GM19452 (cell line): ENCODE data around the gene SMYD3.
"Not testable (repeated sequence)": the region's sequence is repeated elsewhere in the genome, so short reads cannot be mapped to it uniquely, and the experiment has no call there.

ENCODE experiments used
- ATAC-seq: cut with Tn5 transposase; IDR thresholded peaks from one replicate; pipeline ENCODE4 v1.9.1; 2021; ENCODE audit not compliant: unreplicated experiment

SMYD3 gene

GRCh38 chr1:245825128-245825901 lies 681.8 kb downstream of the SMYD3 start:
- ATAC-seq, result no peak

DNA sequence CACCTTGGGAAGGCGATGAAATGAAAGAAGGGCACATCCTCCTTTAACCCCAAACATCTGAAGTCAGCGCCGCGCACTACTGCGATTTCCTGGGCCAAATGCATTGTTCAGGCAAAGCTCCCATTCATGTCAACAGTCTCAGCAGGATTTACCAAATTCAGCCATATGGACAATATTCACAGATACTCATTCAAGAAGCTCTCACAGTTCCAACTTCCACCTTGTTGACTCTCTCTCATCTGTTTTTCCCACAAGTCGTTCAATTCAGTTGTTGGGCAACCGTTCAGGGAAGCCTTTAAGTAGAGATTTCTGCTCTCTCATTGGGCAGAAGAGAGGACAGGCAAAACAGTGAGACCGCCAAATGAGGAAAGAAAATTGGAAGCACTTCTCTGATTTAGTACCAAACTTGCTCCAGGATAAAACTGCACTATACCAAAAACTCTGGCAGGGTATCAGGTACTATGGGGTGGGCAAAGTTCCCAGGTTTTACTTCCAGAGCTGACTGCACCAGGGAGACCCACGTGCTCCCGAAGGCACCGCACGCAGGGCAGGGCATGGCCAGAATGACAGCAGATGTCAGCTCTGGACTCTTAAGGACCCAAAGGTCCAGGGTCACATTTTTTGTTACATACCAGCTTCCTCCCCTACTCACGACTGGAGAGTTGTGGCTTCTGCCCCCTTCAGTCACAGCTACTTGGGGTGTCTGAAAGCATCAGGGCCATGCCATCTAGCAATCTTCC lies 683.5 kb downstream of the SMYD3 start:
- ATAC-seq, result no peak

- no peak for ATAC-seq
These were observed 684.1 kb downstream of the SMYD3 start for GRCh38 chr1:245822996-245823395.

GRCh38 chr1:245818363-245818762 lies 688.7 kb downstream of the SMYD3 start:
- ATAC-seq, result not testable (repeated sequence)

DNA sequence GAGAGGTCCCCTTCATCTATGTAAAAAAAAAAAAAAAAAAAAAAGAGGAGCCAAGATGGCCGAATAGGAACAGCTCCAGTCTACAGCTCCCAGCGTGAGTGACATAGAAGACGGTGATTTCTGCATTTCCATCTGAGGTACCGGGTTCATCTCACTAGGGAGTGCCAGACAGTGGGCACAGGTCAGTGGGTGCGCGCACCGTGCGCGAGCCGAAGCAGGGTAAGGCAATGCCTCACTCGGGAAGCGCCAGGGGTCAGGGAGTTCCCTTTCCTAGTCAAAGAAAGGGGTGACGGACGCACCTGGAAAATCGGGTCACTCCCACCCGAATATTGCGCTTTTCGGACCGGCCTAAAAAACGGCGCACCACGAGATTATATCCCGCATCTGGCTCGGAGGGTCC lies 690.6 kb downstream of the SMYD3 start:
- not testable (repeated sequence) for ATAC-seq

DNA sequence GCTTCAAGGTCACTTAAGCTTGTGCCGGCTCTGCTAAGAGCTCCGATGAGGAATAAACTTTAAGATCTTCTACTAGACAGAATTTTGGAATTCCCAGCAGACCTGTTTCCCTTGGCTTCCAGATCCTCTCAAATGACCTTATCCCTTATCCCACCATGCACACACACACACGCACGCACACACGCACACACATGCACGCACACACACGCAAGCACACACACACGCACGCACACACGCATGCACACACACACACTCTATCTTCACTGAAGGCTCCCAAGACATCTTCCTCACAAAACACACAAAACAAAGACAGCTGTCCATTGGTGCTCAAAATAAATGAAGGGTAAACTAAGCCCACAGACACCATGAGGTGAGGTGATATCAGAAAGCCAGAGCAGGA lies 692.4 kb downstream of the SMYD3 start:
- ATAC-seq, result no peak

DNA sequence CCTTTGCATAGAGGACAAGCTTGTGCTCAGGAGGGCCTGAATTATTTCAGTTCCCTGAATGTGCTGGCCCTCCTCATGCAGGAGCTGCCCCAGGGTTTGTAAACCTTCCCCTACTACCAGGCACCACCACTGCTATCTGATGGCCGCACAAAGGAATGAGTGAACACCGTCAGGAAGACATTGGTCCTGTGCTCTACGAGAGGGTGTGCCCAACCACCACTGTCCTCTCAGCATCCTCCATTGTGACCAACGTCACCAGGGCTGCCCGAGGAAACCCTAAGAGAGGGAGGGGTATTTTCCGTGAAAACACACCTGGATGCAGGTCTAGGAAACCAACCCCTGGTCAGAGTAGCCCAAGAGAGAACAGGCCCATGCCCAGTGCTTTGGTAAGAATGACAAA lies 694.8 kb downstream of the SMYD3 start:
- ATAC-seq, result no peak

GRCh38 chr1:245810789-245811337 lies 696.2 kb downstream of the SMYD3 start:
- no peak for ATAC-seq

DNA sequence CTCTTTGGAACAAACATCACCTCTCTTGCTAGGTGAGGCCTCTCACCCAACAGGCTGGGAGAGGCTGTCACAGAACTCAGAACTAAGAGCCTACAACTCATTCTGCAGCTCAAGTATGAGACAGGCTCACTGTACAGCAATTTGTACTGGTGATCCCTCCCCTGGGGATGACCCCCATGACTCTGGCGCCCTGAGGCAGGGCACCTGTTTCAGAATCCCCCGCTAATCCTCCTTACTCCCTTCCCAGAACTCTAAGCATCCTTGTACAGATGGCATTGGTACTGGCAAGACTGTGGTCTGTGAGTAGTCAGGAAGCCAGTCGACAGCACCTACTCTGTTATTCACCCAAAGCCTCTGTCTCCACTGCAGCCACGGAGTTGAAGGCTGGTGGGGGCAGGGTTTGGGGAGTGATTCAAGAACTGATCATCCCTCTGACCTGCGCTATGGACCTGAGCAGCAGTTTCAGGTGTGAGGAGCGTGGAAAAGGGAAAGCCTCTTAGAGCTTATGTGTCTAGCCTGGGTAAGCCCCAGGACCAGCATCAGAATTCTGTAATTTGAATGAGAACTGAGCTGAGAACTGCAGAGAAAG lies 696.8 kb downstream of the SMYD3 start:
- no peak for ATAC-seq

DNA sequence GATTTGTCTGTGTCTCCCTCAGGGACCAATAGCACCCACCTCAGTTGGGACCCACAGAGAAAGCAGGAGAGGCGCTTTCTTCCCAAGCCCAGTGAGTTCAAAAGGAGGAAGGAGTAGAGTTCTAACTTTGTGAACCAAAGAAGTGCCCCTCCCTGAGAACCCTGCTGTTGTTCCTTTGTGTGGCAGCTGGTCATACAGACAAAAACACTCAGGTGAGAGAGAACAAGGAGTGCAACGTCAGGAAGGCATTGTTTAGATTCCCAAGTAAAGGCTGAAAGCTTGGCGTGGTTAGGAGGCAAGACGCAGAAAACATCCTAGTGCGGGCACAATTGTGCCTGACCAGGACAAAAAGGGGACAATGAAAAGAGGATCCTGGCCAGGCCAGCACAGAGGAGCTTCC lies 697.7 kb downstream of the SMYD3 start:
- ATAC-seq, result no peak

DNA sequence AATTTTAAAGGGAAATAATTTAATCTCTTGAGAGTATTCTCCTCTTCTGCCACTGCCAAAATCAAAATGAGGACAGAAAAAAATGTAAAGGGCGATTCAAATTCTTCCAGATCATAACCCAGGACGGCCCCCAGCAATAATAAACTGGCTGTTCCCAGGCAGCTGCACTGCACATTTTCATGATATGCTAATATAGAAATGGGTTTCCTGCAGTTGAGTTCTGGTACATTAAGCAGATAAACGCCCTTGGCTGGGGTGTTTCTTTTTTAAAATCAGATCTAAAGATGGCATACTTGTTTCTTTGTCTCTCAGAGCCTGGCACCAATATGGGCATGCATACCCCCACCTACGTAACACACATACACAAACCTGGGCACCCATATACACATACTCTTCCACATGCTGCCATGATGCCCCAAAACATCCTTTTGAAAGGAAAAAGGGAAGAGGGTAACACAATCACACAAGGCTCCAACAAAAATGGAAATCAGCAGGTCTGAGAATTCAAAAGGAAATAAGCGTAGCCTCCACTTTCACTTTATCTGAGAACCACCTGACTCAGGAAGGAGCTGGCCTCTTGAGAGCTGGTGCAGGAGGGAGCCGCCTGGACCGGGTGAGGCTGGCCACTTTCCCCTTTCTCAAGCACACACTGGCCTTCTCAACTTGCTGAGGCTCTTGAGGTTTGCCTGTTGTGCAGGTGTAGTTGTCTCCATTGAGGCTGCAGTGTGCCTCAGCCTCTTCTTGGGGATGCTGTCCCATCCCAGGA lies 698.9 kb downstream of the SMYD3 start:
- ATAC-seq, result no peak

GRCh38 chr1:245807306-245807705 lies 699.8 kb downstream of the SMYD3 start:
- peak; percentile 80 for ATAC-seq

DNA sequence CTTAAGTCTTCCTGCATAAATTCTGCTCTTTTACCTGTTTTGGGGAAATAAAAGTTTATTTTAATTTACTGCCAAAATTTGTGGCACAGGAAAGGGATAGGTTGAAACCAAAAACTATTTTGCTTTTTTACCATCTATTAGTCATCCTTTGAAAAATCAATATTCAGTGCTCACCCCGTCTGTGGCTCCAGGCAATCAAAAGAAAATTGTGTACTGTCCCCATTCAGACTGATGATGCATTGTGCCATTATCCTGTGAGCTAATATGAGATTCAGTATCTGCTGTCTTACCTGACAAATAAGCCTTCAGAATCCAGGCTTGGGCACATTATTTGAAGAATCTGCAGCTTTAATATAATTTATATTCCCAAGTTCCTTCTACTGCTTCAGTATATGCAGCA lies 701.5 kb downstream of the SMYD3 start:
- ATAC-seq, result no peak

DNA sequence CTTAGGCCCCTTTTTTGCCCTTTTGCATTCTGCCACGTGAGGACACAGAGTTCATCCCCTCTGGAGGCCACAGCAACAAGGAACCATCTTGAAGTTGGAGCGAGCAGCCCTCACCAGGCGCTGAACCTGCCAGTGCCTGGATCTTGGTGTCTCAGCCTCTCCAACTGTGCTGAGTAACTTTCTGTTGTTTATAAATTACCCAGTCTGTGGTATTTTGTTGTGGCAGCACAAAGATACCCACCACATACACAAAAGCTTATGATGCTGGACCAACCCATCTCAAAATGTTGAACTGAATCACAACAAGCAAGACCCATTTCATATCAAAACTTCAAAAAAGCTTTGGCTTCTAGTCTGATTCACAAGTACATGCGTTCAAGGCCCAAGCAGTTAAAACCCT lies 702.4 kb downstream of the SMYD3 start:
- no peak for ATAC-seq

- no peak for ATAC-seq
These were observed 703.4 kb downstream of the SMYD3 start for GRCh38 chr1:245803666-245804037.

DNA sequence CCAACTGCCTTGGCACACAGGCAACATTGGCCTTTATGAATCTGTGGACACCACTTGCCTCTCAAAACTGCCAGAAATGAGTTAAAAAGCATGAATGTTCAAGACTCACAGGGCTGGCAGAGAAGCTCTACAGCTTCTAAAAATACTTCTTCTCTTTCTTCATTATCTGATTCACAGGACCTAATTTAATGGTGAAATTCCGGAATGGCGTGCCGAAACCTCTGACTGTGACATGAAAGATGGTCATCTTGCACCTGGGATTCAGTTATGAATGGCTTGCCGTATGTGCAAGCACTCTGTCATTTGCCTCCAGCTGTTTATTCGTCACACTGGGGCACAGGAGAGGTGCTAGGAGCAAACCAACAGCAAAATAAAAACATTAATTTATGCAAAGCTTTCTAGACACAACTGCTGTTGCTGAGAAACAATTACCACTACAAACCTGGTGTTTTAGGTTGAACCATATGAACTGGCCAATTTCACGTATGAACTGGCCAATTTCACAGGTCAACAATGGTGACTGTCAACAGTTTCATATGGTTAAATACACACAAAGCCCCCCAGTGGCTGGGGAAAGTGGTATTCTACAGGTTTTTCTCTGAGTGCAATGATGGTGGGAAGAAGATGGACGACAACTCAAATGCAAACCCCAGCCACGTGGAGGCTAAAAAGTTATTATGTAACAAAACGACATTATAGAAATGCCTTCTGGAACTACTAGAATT lies 704.0 kb downstream of the SMYD3 start:
- no peak for ATAC-seq

GRCh38 chr1:245800901-245801605 lies 706.0 kb downstream of the SMYD3 start:
- ATAC-seq, result no peak

- no peak for ATAC-seq
These were observed 708.7 kb downstream of the SMYD3 start for GRCh38 chr1:245798349-245798711.

- no peak for ATAC-seq
These were observed 709.3 kb downstream of the SMYD3 start for GRCh38 chr1:245797592-245798348.
